ENCODE data around the gene NUP188.

NUP188 gene

DNA sequence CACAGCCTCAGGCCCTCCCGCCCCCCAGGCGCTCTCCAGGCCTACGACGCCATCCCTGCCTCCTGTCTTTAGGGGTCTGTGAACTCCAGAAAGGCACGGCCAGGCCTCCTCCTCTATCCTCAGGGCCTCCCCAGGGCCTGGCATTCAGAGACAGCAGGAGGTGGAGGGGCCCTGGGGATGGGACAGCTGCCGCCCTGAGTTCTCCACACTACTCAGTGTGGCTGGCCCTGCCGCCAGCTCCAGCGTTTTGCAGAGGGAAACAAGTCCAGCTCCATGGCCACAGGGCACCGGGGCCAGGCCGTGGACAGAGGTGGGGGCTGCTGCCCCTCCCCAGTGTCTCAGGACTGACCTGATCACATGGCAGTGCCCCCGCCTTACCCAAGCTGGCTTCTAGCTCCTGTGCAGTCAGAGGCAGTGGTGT, 64.3 kb downstream of the NUP188 start:
- TF ChIP-seq, protein P1, sequence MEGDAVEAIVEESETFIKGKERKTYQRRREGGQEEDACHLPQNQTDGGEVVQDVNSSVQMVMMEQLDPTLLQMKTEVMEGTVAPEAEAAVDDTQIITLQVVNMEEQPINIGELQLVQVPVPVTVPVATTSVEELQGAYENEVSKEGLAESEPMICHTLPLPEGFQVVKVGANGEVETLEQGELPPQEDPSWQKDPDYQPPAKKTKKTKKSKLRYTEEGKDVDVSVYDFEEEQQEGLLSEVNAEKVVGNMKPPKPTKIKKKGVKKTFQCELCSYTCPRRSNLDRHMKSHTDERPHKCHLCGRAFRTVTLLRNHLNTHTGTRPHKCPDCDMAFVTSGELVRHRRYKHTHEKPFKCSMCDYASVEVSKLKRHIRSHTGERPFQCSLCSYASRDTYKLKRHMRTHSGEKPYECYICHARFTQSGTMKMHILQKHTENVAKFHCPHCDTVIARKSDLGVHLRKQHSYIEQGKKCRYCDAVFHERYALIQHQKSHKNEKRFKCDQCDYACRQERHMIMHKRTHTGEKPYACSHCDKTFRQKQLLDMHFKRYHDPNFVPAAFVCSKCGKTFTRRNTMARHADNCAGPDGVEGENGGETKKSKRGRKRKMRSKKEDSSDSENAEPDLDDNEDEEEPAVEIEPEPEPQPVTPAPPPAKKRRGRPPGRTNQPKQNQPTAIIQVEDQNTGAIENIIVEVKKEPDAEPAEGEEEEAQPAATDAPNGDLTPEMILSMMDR (IDR thresholded peaks at IDR 0.05; ENCODE audit: insufficient read depth, low read depth, low read length, missing control alignments), result no peak
- DNase-seq (ENCODE audit: low read depth), result no peak
- H3K4me3 ChIP-seq (ENCODE audit: low read depth, low read length), result no peak overlapping the region

DNA sequence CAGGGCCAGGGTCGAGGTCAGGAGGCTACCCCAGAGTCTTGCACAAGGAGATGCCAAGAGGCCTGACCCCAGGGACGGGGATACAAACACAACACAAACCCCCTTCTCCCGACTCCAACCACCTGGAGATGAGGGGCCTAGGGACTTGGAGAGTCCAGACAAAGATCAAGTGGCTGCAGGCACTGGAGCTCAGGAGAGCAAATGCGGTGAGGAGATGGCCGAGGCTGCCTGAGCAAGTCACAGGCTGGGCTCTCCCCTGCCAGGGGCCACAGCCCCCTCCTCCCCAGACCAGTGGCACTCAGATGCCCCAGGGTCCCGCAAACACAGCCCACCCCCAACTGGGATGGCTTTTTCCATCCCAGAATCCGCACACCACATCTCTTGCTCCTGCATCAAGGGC, 64.8 kb downstream of the NUP188 start:
- TF ChIP-seq, protein P1 (IDR thresholded peaks at IDR 0.05; ENCODE audit: insufficient read depth, low read depth, low read length, missing control alignments), result no peak
- no peak overlapping the region for H3K4me3 ChIP-seq (ENCODE audit: low read depth, low read length)
- DNase-seq (ENCODE audit: low read depth), result no peak

DNA sequence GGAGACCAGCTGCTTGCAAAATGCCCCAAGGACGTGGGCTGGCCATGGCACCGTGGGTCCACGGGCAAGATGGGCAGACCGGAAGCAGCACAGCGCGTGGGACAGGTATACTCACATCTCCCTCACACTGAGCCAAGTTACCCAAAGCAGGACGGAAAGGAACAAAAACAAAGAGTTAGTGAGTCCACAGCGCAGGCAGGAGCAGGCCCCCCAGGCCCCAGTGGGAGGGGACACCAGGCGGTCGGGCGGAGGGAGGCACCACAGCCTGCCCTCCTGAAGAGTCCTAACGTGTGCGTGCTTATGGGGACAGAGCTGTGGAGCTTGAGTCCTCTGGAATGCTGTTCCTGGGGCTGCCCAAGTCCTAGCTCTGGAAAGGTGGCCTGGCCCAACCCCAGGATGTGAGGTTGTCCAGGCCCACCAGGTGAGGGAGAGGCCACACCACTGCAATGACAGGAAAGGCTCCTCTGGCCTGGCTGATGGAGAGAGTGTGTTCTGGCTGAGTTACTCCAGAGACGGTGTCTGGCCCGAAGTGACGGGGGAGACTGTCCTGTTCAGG, 65.5 kb downstream of the NUP188 start:
- DNase-seq (ENCODE audit: low read depth), result no peak
- TF ChIP-seq, protein P1 (IDR thresholded peaks at IDR 0.05; ENCODE audit: insufficient read depth, low read depth, low read length, missing control alignments), result no peak
- H3K4me3 ChIP-seq (ENCODE audit: low read depth, low read length), result no peak overlapping the region

DNA sequence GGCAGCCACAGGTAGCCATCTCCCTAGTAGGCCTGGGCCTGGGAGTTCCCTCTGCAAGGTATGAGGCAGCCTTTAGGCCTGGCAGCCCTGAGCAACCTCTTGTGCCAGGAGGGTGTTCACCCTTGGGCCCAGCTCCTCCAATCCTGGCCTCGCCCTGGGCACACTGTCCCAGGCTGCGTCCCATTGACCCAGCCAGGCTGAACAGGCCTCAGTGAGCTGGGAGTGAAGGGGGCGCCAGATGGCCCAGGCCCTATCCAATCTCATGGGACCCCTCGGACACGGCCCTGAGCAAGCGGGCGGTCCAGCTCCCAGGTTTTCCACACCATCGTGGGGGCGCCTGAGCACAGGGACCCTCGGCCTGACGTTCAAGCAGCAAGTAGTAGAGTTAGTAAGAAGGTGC, 66.2 kb downstream of the NUP188 start:
- TF ChIP-seq, protein P1 (IDR thresholded peaks at IDR 0.05; ENCODE audit: insufficient read depth, low read depth, low read length, missing control alignments), result no peak
- no peak for DNase-seq (ENCODE audit: low read depth)
- H3K4me3 ChIP-seq (ENCODE audit: low read depth, low read length), result no peak overlapping the region

DNA sequence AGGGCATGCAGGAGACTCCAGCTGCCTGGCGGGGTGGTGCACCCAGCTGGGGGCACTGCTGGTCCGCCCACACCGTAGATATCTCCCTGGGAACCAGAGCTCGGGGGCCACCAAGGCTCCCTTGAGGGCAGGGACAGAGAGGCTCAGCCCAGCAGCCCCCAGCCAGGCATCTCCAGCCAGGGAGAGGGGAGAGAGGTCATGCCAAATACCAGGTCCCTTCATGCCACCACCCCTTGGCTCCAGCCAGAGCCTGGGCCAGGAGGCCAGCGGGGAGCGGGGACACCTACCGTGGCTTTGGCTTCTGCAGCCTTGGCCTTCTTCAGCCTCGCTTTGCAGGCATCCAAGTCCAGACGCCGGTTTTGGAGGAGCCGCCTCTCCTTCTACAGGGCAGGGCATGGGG, 66.6 kb downstream of the NUP188 start:
- DNase-seq (ENCODE audit: low read depth), result no peak
- H3K4me3 ChIP-seq (ENCODE audit: low read depth, low read length), result no peak overlapping the region
- TF ChIP-seq, protein P1 (IDR thresholded peaks at IDR 0.05; ENCODE audit: insufficient read depth, low read depth, low read length, missing control alignments), result no peak

DNA sequence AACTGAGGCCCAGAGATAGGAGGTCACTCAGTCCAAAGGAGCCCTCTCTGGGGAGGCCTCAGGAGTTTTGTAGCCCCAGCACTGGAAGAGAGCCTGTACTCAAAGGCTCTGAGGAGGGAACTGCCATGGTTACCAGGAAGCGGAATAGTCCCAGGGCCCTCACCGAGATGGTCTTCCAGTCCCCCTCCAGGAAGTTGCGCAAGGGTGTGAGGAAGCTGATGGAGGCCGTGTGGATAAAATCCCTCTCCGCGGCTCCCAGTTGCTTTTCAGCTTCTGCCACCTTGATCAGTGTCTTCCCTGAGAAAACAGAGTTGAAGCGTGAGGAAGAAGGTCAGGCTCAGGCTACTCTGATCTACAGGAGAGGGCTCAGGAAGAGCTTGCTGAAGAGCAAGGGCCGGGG, 67.1 kb downstream of the NUP188 start:
- no peak overlapping the region for H3K4me3 ChIP-seq (ENCODE audit: low read depth, low read length)
- TF ChIP-seq, protein P1 (IDR thresholded peaks at IDR 0.05; ENCODE audit: insufficient read depth, low read depth, low read length, missing control alignments), result no peak
- DNase-seq (ENCODE audit: low read depth), result no peak

DNA sequence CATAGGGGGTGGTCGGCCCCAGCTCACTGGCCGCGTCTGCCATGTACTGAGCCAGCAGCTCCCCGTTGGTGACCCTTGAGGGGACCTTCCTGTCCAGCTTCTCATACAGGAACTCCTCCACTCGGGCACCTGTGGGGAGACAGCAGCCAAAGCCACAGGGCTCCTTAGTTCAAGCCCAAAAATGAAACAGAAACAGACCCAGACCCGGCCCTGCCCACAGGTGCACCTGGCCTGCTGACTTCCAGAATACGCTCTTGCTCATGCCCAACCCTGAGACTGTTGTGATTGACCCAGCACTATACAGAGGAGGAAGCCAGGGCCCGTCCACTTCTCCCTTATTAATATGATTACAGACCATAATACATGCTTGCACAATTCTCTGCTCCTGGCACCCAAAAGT, 73.6 kb downstream of the NUP188 start:
- TF ChIP-seq, protein P1 (IDR thresholded peaks at IDR 0.05; ENCODE audit: insufficient read depth, low read depth, low read length, missing control alignments), result no peak
- DNase-seq (ENCODE audit: low read depth), result peak; percentile 83
- H3K4me3 ChIP-seq (ENCODE audit: low read depth, low read length), result no peak overlapping the region

Data from GM12865 (cell line).